ENCODE measurements around the gene B3GNT3. TPM values are rescaled to one million over a fixed set of nuclear protein-coding genes. Genes with fewer than 3 reads are reported as not detected.

Gene B3GNT3
- total RNA-seq, result 1 to 10 TPM in 1 of 2 donors, not detected in 1; 1.2 TPM

- ATAC-seq (replicated peaks), result no peak
- peaks cover 12% of the 10 kb centered on the region for H3K4me1 Mint-ChIP-seq
- H3K36me3 Mint-ChIP-seq (ENCODE audit: low read depth), result no peaks in the 10 kb centered on the region
- H3K27ac Mint-ChIP-seq, result peak within 1 kb of the TSS; percentile 67
- H3K4me3 Mint-ChIP-seq, result peak within 1 kb of the TSS; percentile 72
- no peaks in the 10 kb centered on the region for H3K27me3 Mint-ChIP-seq
- no peaks in the 10 kb centered on the region for H3K9me3 Mint-ChIP-seq
Observed at GRCh38 chr19:17794731-17795494, at the start of gene B3GNT3. Gene B3GNT3 (plus strand): TSS chr19:17795138. CDS start chr19:17807808, 12,670 bp downstream.

GRCh38 chr19:17747205-17748098 is 47.5 kb upstream of the B3GNT3 start:
- H3K4me3 Mint-ChIP-seq, result peak overlapping the region; percentile 91
- no peaks in the 10 kb centered on the region for H3K9me3 Mint-ChIP-seq
- ATAC-seq (replicated peaks), result peak; percentile 88
- no peaks in the 10 kb centered on the region for H3K27me3 Mint-ChIP-seq
- peaks cover 16% of the 10 kb centered on the region for H3K4me1 Mint-ChIP-seq
- peak overlapping the region; percentile 13 for H3K27ac Mint-ChIP-seq
- H3K36me3 Mint-ChIP-seq (ENCODE audit: low read depth), result peaks cover 10% of the 10 kb centered on the region

GRCh38 chr19:17748884-17749638 is 45.9 kb upstream of the B3GNT3 start:
- peak overlapping the region; percentile 90 for H3K27ac Mint-ChIP-seq
- H3K4me3 Mint-ChIP-seq, result peak overlapping the region; percentile 91
- no peak for ATAC-seq (replicated peaks)
- no peaks in the 10 kb centered on the region for H3K9me3 Mint-ChIP-seq
- H3K27me3 Mint-ChIP-seq, result no peaks in the 10 kb centered on the region
- H3K4me1 Mint-ChIP-seq, result peaks cover 13% of the 10 kb centered on the region
- peaks cover 14% of the 10 kb centered on the region for H3K36me3 Mint-ChIP-seq (ENCODE audit: low read depth)

- H3K27me3 Mint-ChIP-seq, result no peaks in the 10 kb centered on the region
- no peaks in the 10 kb centered on the region for H3K9me3 Mint-ChIP-seq
- ATAC-seq (replicated peaks), result no peak
- H3K27ac Mint-ChIP-seq, result peak overlapping the region; percentile 90
- peaks cover 17% of the 10 kb centered on the region for H3K4me1 Mint-ChIP-seq
- peak overlapping the region; percentile 91 for H3K4me3 Mint-ChIP-seq
- peaks cover 22% of the 10 kb centered on the region for H3K36me3 Mint-ChIP-seq (ENCODE audit: low read depth)
Observed at GRCh38 chr19:17749912-17750317, 45.0 kb upstream of the B3GNT3 start.

- peaks cover 36% of the 10 kb centered on the region for H3K36me3 Mint-ChIP-seq (ENCODE audit: low read depth)
- H3K9me3 Mint-ChIP-seq, result no peaks in the 10 kb centered on the region
- H3K27me3 Mint-ChIP-seq, result no peaks in the 10 kb centered on the region
- ATAC-seq (replicated peaks), result peak; percentile 74
- H3K4me3 Mint-ChIP-seq, result peak within 1 kb of the TSS; percentile 91
- H3K27ac Mint-ChIP-seq, result peak within 1 kb of the TSS; percentile 90
- H3K4me1 Mint-ChIP-seq, result peaks cover 24% of the 10 kb centered on the region
Observed at GRCh38 chr19:17751103-17751911, 43.6 kb upstream of the B3GNT3 start, which contains the start of gene FCHO1. Gene FCHO1 (plus strand): TSS chr19:17751477. CDS start chr19:17755165, 3,688 bp downstream.

- H3K36me3 Mint-ChIP-seq (ENCODE audit: low read depth), result peaks cover 42% of the 10 kb centered on the region
- H3K27ac Mint-ChIP-seq, result peak overlapping the region; percentile 90
- peaks cover 28% of the 10 kb centered on the region for H3K4me1 Mint-ChIP-seq
- H3K9me3 Mint-ChIP-seq, result no peaks in the 10 kb centered on the region
- peak overlapping the region; percentile 91 for H3K4me3 Mint-ChIP-seq
- no peaks in the 10 kb centered on the region for H3K27me3 Mint-ChIP-seq
- ATAC-seq (replicated peaks), result no peak
Observed at GRCh38 chr19:17751912-17752273, 43.0 kb upstream of the B3GNT3 start.

GRCh38 chr19:17752865-17753639 is 41.9 kb upstream of the B3GNT3 start:
- Mint-ChIP-seq H3K4me1 (peaks cover 30% of the 10 kb centered on the region), H3K27ac (no peak overlapping the region), H3K9me3 (no peaks in the 10 kb centered on the region), H3K4me3 (no peak overlapping the region), H3K36me3 (ENCODE audit: low read depth) (peaks cover 54% of the 10 kb centered on the region), H3K27me3 (no peaks in the 10 kb centered on the region)
- ATAC-seq (replicated peaks), result no peak

- no peak overlapping the region for H3K4me3 Mint-ChIP-seq
- H3K4me1 Mint-ChIP-seq, result peaks cover 32% of the 10 kb centered on the region
- H3K9me3 Mint-ChIP-seq, result no peaks in the 10 kb centered on the region
- H3K27ac Mint-ChIP-seq, result peak overlapping the region; percentile 77
- no peak for ATAC-seq (replicated peaks)
- H3K36me3 Mint-ChIP-seq (ENCODE audit: low read depth), result peaks cover 60% of the 10 kb centered on the region
- no peaks in the 10 kb centered on the region for H3K27me3 Mint-ChIP-seq
Observed at GRCh38 chr19:17753976-17754375, 41.0 kb upstream of the B3GNT3 start.

GRCh38 chr19:17754634-17755442 is 40.1 kb upstream of the B3GNT3 start:
- no peaks in the 10 kb centered on the region for H3K27me3 Mint-ChIP-seq

GRCh38 chr19:17755443-17755890 is 39.5 kb upstream of the B3GNT3 start:
- H3K36me3 Mint-ChIP-seq (ENCODE audit: low read depth), result peaks cover 74% of the 10 kb centered on the region
- H3K4me1 Mint-ChIP-seq, result peaks cover 22% of the 10 kb centered on the region
- H3K9me3 Mint-ChIP-seq, result no peaks in the 10 kb centered on the region
- no peaks in the 10 kb centered on the region for H3K27me3 Mint-ChIP-seq
- peak overlapping the region; percentile 77 for H3K27ac Mint-ChIP-seq
- H3K4me3 Mint-ChIP-seq, result peak overlapping the region; percentile 42
- ATAC-seq (replicated peaks), result no peak

More at GRCh38 chr19:17754634-17755442, 40.1 kb upstream of the B3GNT3 start:
- no peak for ATAC-seq (replicated peaks)
- Mint-ChIP-seq H3K27ac (peak overlapping the region; percentile 77), H3K4me1 (peaks cover 23% of the 10 kb centered on the region), H3K9me3 (no peaks in the 10 kb centered on the region), H3K4me3 (peak overlapping the region; percentile 42), H3K36me3 (ENCODE audit: low read depth) (peaks cover 67% of the 10 kb centered on the region)

- no peaks in the 10 kb centered on the region for H3K9me3 Mint-ChIP-seq
- peaks cover 22% of the 10 kb centered on the region for H3K4me1 Mint-ChIP-seq
- H3K27ac Mint-ChIP-seq, result peak overlapping the region; percentile 77
- peaks cover 76% of the 10 kb centered on the region for H3K36me3 Mint-ChIP-seq (ENCODE audit: low read depth)
- H3K27me3 Mint-ChIP-seq, result no peaks in the 10 kb centered on the region
- ATAC-seq (replicated peaks), result no peak
- peak overlapping the region; percentile 42 for H3K4me3 Mint-ChIP-seq
Observed at GRCh38 chr19:17755977-17756670, 38.8 kb upstream of the B3GNT3 start.

- Mint-ChIP-seq H3K4me3 (no peak overlapping the region), H3K27ac (no peak overlapping the region), H3K27me3 (no peaks in the 10 kb centered on the region), H3K36me3 (ENCODE audit: low read depth) (peaks cover 80% of the 10 kb centered on the region), H3K4me1 (peaks cover 22% of the 10 kb centered on the region), H3K9me3 (no peaks in the 10 kb centered on the region)
- ATAC-seq (replicated peaks), result no peak
Observed at GRCh38 chr19:17757125-17757524, 37.8 kb upstream of the B3GNT3 start.
